HepG2 (cell line): Measurements from ENCODE around the gene ANTXRL. TPM values are rescaled to one million over a fixed set of nuclear protein-coding genes. Genes with fewer than 3 reads are reported as not detected.

Experiments used
- ATAC-seq: fragments of 200-7000 bp; cut with Tn5 transposase; 3 replicates; pipeline ENCODE4 v1.9.1; 2020; ENCODE audit warnings: mild to moderate bottlenecking, moderate library complexity
- BruUV-seq: library from RNA; stranded (reverse); fragments of 400-500 nt; replicated peaks from 2 replicates; lab custom pipeline; 2021; lab: Mats Ljungman, UMichigan
- CTCF ChIA-PET: fragments of 300-600 bp; formaldehyde crosslinking; extraction: SDS; loops from one replicate; lab custom pipeline; 2021; ENCODE audit warnings: low total read pairs, inconsistent platforms, low intra/inter-chr PET ratio; lab: Yijun Ruan, JAX
- POLR2A ChIA-PET: fragments of 350-600 bp; sonication (Branson Sonifier 250); formaldehyde crosslinking; loops from one replicate; lab custom pipeline; 2020; ENCODE audit warnings: antibody characterized with exemption, inconsistent platforms; lab: Yijun Ruan, JAX
- DNase-seq: peaks from one replicate; pipeline ENCODE4 v3.0.0-alpha.2; 2015; ENCODE audit warnings: low spot score
- FAIRE-seq: peaks from 3 replicates; lab custom pipeline; 2011; peaks lifted over from hg19 to GRCh38; lab: Jason Lieb, UNC
- H2AFZ ChIP-seq: one replicate; pipeline ENCODE4 v1.6.1; 2011; ENCODE audit warnings: low read length, inconsistent platforms
- H3K27ac ChIP-seq: fragments of 300-600 bp; 3 replicates; pipeline ENCODE4 v1.8.0; 2011; ENCODE audit warnings: mixed run types, mild to moderate bottlenecking, mixed read lengths, low read length, inconsistent platforms; ENCODE audit not compliant: insufficient read depth; ENCODE audit errors: extremely low read length
- H3K27me3 ChIP-seq, 2 experiments: fragments of 200-600 bp in 1 of 2; 2 replicates in 1 of 2; 3 replicates in 1 of 2; pipeline versions ENCODE4 v1.6.0 to v1.8.0; 2011; ENCODE audit warnings: low read length in 2 of 2, mild to moderate bottlenecking in 2 of 2, moderate library complexity in 2 of 2, inconsistent platforms in 1 of 2; ENCODE audit not compliant: insufficient read depth in 2 of 2, control insufficient read depth in 1 of 2
- H3K36me3 ChIP-seq, 2 experiments: fragments of 200-600 bp in 1 of 2; replicated peaks in 1 of 2; 2 replicates in 1 of 2; 3 replicates in 1 of 2; pipeline versions ENCODE4 v1.5.1 to v1.8.0; 2011; ENCODE audit warnings: low read length in 2 of 2, inconsistent platforms in 1 of 2; ENCODE audit not compliant: insufficient read depth in 2 of 2, control insufficient read depth in 1 of 2
- H3K4me1 ChIP-seq: 2 replicates; pipeline ENCODE4 v1.5.1; 2012; ENCODE audit warnings: low read length, inconsistent platforms; ENCODE audit not compliant: insufficient read depth
- H3K4me2 ChIP-seq: 2 replicates; pipeline ENCODE4 v1.6.0; 2011; ENCODE audit warnings: low read depth, low read length, inconsistent platforms
- H3K4me3 ChIP-seq, 3 experiments: fragments of 200-600 bp in 1 of 3; sonication (generic), shearing (Covaris generic) in 1 of 3; replicated peaks in 1 of 3; 2 replicates each; pipeline ENCODE4 v1.5.1; 2011 to 2016; ENCODE audit warnings: low read length in 3 of 3, inconsistent platforms in 2 of 3, low read depth in 2 of 3, mild to moderate bottlenecking in 2 of 3, control low read depth in 1 of 3, mixed read lengths in 1 of 3; ENCODE audit not compliant: insufficient read depth in 1 of 3
- H3K79me2 ChIP-seq: one replicate; pipeline ENCODE4 v1.6.1; 2011; ENCODE audit warnings: low read length, inconsistent platforms; ENCODE audit not compliant: insufficient read depth
- H3K9ac ChIP-seq: 2 replicates; pipeline ENCODE4 v1.6.0; 2011; ENCODE audit warnings: mild to moderate bottlenecking, low read depth, low read length, inconsistent platforms; ENCODE audit not compliant: insufficient read depth
- H3K9me3 ChIP-seq: 2 replicates; pipeline ENCODE4 v1.5.1; 2012; ENCODE audit warnings: mild to moderate bottlenecking, low read length
- H4K20me1 ChIP-seq: 2 replicates; pipeline ENCODE4 v1.6.0; 2011; ENCODE audit warnings: inconsistent platforms, mild to moderate bottlenecking, low read length, moderate library complexity; ENCODE audit not compliant: insufficient read depth
- ARHGAP35 ChIP-seq: sonication (generic); formaldehyde crosslinking; IDR thresholded peaks from 2 replicates; pipeline ENCODE4 v1.9.0; 2022; ENCODE audit warnings: mild to moderate bottlenecking, inconsistent platforms, moderate library complexity, missing genetic modification reagents, borderline replicate concordance
- KDM2A ChIP-seq: sonication (generic); formaldehyde crosslinking; IDR thresholded peaks from 2 replicates; pipeline ENCODE4 v1.4.0; 2020; ENCODE audit warnings: low read depth, missing genetic modification reagents, borderline replicate concordance
- NFKB2 ChIP-seq: sonication (generic); formaldehyde crosslinking; IDR thresholded peaks from 2 replicates; pipeline ENCODE4 v1.4.0; 2020; ENCODE audit warnings: missing genetic modification reagents, borderline replicate concordance
- ZNF496 ChIP-seq: sonication (generic); formaldehyde crosslinking; IDR thresholded peaks from 2 replicates; pipeline ENCODE4 v1.8.1; 2023; ENCODE audit warnings: mild to moderate bottlenecking, moderate library complexity, missing genetic modification reagents; ENCODE audit not compliant: insufficient replicate concordance
- ZNF550 ChIP-seq: sonication (generic); formaldehyde crosslinking; IDR thresholded peaks from 2 replicates; pipeline ENCODE4 v1.4.0; 2020; ENCODE audit warnings: mild to moderate bottlenecking, missing genetic modification reagents, borderline replicate concordance
- WGBS: methylation state at CpG from one replicate; pipeline ENCODE4 v1.1.6; 2017; ENCODE audit warnings: low lambda C conversion rate; 5-methylcytosine and 5-hydroxymethylcytosine counted together
- in situ Hi-C: cut with HindIII; loops from 2 replicates; pipeline ENCODE4 v1.10.0; 2017; ENCODE audit warnings: low pct_unique_long_range_greater_than_20kb; ENCODE audit not compliant: extremely low pct_ligation_motif_present
- intact Hi-C: fragments of 100-400 bp; cut with micrococcal nuclease; formaldehyde crosslinking; loops from one replicate; pipeline ENCODE4 v1.10.0; 2022; ENCODE audit not compliant: unreplicated experiment
- polyA plus RNA-seq, 8 experiments: library from polyadenylated mRNA; depleted of rRNA in 3 of 8; stranded (reverse) in 7 of 8; unstranded in 1 of 8; fragments of >200 nt; fragmentation: Illumina TruSeq in 4 of 8; extraction: Trizol in 4 of 8; gene quantifications; 2 replicates each; pipeline versions ENCODE4 v1.2.1 to v1.2.3, GENCODE V29; 2011 to 2016; ENCODE audit warnings: low read depth in 4 of 8, missing spikeins in 1 of 8, mixed read lengths in 1 of 8; ENCODE audit not compliant: insufficient read depth in 1 of 8
- total RNA-seq, 5 experiments: library from RNA; depleted of rRNA; stranded (reverse); fragments of >200 nt; fragmentation: Illumina TruSeq; extraction: Trizol; gene quantifications; 2 replicates each; pipeline ENCODE4 v1.2.3, GENCODE V29; 2016; ENCODE audit warnings: low read depth in 1 of 5
- TF ChIP-seq, protein P1 (sequence below): sonication (generic); formaldehyde crosslinking; IDR thresholded peaks from 2 replicates; pipeline ENCODE4 v1.9.0; 2021; ENCODE audit warnings: missing genetic modification reagents, borderline replicate concordance
- TF ChIP-seq, protein P2 (sequence below): sonication (generic); formaldehyde crosslinking; IDR thresholded peaks from 2 replicates; pipeline ENCODE4 v1.5.1; 2020; ENCODE audit warnings: mild to moderate bottlenecking, missing genetic modification reagents, borderline replicate concordance
- TF ChIP-seq, protein P3 (sequence below): sonication (generic); formaldehyde crosslinking; conservative IDR thresholded peaks from 2 replicates; pipeline ENCODE4 v1.4.0; 2020; ENCODE audit warnings: missing genetic modification reagents

ANTXRL gene
- total and polyA plus RNA-seq, 2 of the 13 experiments (the other 11 are each of a cell fraction or from before 2014, with no cell fraction given) = not detected

DNA sequence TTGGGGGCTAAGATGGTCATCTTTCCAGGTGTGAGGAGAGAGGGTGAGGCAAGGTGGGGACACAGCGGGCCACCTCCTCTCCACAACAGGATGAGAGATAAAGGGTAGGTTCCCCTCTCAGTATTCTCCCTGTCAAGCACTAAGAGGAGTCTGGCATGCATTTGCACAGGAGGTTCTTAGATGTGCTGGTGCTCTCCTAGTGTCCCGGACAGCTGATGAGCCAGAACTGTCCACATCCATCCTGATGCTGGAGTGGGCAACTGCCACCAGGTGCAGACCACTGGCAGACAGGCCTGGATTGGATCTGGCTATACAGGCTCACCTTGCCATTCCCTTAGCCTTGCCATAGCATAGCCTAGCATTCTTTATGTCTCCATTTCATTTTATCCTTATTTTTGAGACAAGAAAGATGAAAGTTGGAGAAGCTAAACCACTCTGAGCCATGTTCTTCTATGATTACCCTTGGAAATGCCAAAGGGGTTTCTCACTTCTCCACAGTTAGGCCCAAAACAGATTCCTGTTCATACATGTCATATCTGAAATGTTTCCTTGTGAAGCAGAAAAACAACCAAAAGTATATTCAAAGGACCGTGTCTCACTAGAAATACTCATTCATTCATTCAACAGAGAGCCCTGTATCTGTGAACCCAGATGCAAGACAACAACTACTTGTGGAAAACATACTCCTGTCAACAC is 48.8 kb upstream of the ANTXRL start:
- H3K4me3 ChIP-seq = no peak overlapping the region
- H3K79me2 ChIP-seq = no peaks in the 10 kb centered on the region
- H3K4me1 ChIP-seq = no peaks in the 10 kb centered on the region
- FAIRE-seq (no peak), ATAC-seq (no peak), DNase-seq (no peak)
- H3K27me3 ChIP-seq = peaks cover 0 to 5% of the 10 kb centered on the region in 2 experiments; a peak in 3 of 5 replicates
- no peak overlapping the region for H3K4me2 ChIP-seq
- no peak overlapping the region for H3K27ac ChIP-seq
- H3K9ac ChIP-seq = no peak overlapping the region
- BruUV-seq = no TSS peak
- H3K9me3 ChIP-seq = no peaks in the 10 kb centered on the region
- ChIA-PET POLR2A (no interaction called here), CTCF (no interaction called here)
- WGBS = 0% methylated on average over 2 of the region's 3 CpGs
- no peaks in the 10 kb centered on the region for H3K36me3 ChIP-seq
- intact Hi-C loops (no loop called here), in situ Hi-C loops (no loop called here)
- no peak overlapping the region for H2AFZ ChIP-seq
- no peaks in the 10 kb centered on the region for H4K20me1 ChIP-seq
- TF ChIP-seq ZNF496 (no peak), NFKB2 (CRISPR knock-in tag) (no peak), KDM2A (CRISPR knock-in tag) (no peak), ARHGAP35 (CRISPR knock-in tag) (no peak), ZNF550 (CRISPR knock-in tag) (no peak)
- TF ChIP-seq, protein P1, sequence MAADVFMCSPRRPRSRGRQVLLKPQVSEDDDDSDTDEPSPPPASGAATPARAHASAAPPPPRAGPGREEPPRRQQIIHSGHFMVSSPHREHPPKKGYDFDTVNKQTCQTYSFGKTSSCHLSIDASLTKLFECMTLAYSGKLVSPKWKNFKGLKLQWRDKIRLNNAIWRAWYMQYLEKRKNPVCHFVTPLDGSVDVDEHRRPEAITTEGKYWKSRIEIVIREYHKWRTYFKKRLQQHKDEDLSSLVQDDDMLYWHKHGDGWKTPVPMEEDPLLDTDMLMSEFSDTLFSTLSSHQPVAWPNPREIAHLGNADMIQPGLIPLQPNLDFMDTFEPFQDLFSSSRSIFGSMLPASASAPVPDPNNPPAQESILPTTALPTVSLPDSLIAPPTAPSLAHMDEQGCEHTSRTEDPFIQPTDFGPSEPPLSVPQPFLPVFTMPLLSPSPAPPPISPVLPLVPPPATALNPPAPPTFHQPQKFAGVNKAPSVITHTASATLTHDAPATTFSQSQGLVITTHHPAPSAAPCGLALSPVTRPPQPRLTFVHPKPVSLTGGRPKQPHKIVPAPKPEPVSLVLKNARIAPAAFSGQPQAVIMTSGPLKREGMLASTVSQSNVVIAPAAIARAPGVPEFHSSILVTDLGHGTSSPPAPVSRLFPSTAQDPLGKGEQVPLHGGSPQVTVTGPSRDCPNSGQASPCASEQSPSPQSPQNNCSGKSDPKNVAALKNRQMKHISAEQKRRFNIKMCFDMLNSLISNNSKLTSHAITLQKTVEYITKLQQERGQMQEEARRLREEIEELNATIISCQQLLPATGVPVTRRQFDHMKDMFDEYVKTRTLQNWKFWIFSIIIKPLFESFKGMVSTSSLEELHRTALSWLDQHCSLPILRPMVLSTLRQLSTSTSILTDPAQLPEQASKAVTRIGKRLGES (CRISPR knock-in tag) = no peak
- TF ChIP-seq, protein P2, sequence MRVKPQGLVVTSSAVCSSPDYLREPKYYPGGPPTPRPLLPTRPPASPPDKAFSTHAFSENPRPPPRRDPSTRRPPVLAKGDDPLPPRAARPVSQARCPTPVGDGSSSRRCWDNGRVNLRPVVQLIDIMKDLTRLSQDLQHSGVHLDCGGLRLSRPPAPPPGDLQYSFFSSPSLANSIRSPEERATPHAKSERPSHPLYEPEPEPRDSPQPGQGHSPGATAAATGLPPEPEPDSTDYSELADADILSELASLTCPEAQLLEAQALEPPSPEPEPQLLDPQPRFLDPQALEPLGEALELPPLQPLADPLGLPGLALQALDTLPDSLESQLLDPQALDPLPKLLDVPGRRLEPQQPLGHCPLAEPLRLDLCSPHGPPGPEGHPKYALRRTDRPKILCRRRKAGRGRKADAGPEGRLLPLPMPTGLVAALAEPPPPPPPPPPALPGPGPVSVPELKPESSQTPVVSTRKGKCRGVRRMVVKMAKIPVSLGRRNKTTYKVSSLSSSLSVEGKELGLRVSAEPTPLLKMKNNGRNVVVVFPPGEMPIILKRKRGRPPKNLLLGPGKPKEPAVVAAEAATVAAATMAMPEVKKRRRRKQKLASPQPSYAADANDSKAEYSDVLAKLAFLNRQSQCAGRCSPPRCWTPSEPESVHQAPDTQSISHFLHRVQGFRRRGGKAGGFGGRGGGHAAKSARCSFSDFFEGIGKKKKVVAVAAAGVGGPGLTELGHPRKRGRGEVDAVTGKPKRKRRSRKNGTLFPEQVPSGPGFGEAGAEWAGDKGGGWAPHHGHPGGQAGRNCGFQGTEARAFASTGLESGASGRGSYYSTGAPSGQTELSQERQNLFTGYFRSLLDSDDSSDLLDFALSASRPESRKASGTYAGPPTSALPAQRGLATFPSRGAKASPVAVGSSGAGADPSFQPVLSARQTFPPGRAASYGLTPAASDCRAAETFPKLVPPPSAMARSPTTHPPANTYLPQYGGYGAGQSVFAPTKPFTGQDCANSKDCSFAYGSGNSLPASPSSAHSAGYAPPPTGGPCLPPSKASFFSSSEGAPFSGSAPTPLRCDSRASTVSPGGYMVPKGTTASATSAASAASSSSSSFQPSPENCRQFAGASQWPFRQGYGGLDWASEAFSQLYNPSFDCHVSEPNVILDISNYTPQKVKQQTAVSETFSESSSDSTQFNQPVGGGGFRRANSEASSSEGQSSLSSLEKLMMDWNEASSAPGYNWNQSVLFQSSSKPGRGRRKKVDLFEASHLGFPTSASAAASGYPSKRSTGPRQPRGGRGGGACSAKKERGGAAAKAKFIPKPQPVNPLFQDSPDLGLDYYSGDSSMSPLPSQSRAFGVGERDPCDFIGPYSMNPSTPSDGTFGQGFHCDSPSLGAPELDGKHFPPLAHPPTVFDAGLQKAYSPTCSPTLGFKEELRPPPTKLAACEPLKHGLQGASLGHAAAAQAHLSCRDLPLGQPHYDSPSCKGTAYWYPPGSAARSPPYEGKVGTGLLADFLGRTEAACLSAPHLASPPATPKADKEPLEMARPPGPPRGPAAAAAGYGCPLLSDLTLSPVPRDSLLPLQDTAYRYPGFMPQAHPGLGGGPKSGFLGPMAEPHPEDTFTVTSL (CRISPR knock-in tag) = no peak
- TF ChIP-seq, protein P3, sequence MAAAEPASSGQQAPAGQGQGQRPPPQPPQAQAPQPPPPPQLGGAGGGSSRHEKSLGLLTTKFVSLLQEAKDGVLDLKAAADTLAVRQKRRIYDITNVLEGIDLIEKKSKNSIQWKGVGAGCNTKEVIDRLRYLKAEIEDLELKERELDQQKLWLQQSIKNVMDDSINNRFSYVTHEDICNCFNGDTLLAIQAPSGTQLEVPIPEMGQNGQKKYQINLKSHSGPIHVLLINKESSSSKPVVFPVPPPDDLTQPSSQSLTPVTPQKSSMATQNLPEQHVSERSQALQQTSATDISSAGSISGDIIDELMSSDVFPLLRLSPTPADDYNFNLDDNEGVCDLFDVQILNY = no peak
